T-helper 1 cell (primary cell): ENCODE data around the gene CAND2.
"Not testable (repeated sequence)": the region's sequence is repeated elsewhere in the genome, so short reads cannot be mapped to it uniquely, and the experiment has no call there.

ENCODE experiments used
- DNase-seq, 5 donors: peaks; one replicate each; pipeline ENCODE4 v3.0.0-alpha.2; 2012 to 2020

Gene CAND2

DNA sequence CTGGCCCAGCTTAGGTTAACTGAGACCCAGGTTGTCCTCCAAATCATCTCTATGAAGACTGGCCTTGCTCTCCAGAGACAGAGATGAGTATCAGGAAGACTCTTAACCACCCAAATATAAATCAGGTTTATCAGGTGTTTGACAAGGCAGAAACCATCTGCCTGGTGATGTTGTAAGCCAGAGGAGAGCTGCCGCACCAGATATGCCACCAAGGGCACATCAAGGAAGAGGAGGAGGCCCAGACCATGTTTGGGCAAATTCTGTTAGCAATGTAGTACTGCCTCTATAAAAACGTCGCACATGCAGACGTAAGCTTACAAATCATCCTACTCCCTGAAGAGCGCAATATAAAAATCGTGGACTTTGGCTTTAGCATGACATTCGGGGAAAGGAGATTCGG lies 65.9 kb downstream of the CAND2 start:
- no peak for DNase-seq

DNA sequence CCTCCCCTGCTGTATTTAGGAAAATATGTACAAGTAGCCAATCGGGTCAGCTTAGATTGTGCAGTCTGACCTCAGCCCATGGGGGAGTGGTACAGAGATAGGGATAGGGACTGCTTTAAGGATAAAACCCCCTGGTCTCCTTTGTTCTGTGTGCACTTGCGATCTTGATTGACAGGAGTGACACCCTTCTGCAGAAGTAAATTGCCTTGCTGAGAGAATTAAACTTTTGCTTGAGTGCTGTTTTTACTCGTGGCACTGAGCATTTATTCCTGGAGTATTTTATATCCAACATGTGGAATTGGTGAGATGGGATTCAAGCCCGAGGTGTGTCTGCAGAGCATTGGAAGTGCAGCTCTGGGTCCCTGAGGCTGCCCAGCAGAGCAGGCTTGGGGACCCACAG lies 68.8 kb downstream of the CAND2 start:
- DNase-seq = no peak

GRCh38 chr3:12866836-12867235 lies 70.4 kb downstream of the CAND2 start:
- no peak for DNase-seq

DNA sequence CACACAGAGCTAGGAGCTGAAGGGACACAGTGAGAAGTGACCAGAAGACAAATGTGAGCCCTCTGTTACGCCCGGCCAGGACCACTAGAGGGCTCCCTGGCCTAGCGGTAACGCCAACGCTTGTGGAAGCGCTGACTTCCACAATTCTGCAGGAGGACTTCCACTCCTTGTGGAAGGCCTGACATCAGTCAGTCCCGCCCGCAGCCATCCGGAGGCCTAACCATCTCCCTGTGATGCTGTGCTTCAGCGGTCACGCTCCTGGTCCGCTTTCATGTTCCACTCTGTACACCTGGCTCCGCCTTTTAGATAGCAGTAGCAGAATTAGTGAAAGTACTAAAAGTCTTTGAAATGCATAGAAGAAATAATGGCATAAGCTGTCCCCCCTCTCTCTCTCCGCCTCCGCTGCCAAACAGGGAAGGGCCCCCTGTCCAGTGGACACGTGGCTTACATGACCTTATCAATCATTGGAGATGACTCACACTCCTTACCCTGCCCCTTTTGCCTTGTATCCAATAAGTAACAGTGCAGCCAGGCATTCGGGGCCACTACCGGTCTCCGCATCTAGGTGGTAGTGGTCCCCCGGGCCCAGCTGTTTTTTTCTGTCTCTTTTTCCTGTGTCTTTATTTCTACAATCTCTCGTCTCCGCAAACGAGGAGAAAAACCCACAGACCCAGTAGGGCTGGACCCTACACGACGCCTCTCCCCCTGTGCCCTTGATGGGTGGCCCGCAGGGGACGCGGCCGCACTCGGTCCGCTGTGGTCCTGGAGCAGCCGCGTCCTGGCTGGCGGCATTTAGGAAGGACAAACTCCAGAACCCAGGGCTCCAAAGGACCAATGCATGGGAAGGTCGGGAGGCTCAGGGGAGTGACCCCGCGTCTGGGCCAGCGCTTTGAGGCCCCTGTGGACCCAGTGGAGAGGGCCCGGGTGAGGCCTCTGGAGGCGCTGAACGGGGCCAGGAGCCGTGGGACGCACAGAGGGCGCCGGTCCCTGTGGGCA lies 71.9 kb downstream of the CAND2 start:
- peak in 4 of 5 donors; percentile 35 to 57 (median 41) for DNase-seq

GRCh38 chr3:12869035-12869621 lies 72.6 kb downstream of the CAND2 start:
- DNase-seq = no peak

- peak in 1 of 5 donors; percentile 11 for DNase-seq
Observed at GRCh38 chr3:12870942-12871341, 74.5 kb downstream of the CAND2 start.

DNA sequence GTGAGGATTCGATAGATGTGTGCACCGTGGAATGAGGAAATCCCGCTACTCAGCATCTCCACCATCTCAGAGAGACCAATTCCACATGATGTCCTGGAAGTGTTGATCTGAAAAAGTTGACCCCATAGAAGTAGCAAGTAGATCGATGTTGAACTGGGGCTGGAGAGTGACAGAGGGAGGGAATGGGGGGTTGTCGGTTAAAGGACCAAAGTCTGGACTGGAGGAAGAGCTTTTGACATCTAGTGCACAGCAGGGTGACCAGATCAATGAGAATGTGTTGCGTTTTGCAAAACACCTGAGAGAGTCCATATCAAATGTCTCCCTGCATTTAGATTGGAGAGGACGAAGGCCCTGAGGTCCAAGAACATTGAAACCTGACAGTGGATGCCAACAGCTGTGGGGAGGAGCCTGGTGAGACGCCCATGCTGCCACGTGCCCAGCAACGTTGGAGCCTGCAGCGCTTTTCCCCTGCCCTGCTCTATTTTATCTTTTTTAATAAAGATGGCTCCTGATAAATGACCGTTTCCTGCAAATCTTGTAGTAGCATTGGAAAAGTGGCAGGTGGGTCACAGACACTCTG lies 75.0 kb downstream of the CAND2 start:
- no peak for DNase-seq

DNA sequence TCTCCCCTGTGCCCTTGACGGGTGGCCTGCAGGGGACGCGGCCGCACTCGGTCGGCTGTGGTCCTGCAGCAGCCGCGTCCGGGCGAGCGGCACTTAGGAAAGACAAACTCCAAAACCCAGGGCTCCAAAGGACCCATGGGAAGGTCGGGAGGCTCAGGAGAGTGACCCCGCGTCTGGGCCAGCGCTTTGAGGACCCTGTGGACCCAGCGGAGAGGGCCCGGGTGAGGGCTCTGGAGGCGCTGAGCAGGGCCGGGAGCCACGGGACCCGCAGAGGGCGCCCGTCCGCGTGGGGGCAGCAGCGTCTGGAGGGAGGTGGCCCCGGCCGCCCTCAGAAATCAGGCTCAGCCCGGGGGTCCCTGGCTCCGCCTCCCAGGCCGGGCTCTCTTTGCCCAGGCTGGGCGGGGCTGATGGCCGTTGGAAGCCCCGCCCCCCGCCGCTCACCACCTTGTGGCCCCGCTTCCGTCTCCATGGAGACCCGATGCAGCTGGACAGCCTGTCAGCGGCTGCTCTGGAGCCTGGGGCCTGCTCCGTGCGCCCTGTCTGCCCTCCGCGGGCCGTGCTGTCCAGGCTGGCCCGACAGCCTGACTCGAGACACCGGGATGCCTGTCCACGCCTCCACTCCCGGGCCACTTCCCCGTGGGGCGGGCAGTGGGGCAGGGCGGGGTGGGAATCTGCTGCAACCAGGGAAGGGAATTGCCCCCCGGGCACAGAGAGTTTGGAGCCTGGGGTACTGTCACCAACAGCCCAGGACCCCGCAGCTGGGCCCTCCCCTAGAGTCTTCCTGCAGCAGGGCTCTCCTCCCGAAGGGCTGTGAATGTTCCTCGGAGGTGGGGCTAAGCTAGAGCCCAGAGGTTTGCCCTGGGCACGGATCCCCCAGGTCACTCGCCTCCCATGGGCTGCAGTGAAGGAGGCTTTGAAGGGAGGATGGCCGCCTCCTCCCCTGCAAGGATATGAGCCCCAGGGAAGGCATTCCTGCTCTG lies 79.7 kb downstream of the CAND2 start:
- no peak for DNase-seq

DNA sequence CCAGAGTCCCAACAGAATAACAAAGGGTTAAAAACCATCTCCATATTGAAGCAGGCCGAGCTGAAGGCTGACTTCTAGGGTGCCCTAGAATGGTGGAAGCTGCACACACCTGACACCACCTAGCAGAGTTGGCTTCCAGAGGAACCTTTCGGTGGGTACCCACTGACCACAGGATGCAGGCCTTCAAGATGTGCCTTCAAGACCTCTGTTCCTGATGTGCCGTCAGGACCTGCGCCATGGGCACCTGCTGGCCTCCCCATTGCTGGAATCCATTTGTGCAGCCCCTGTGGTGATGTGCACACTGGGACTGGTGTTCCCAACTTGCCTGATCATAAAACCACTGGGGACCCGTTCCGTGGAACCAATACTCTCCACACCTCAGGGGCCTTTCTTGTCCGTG lies 80.6 kb downstream of the CAND2 start:
- DNase-seq = no peak

- DNase-seq = no peak
Observed at GRCh38 chr3:12878141-12878574, 81.7 kb downstream of the CAND2 start.

GRCh38 chr3:12878758-12879157 lies 82.3 kb downstream of the CAND2 start:
- not testable (repeated sequence) for DNase-seq

- DNase-seq = no peak
Observed at GRCh38 chr3:12879191-12879815, 82.8 kb downstream of the CAND2 start.

- not testable (repeated sequence) for DNase-seq
Observed at GRCh38 chr3:12881858-12882257, 85.4 kb downstream of the CAND2 start.

- DNase-seq = no peak
Observed at GRCh38 chr3:12882336-12883310, 86.1 kb downstream of the CAND2 start.

GRCh38 chr3:12884186-12884680 lies 87.8 kb downstream of the CAND2 start:
- DNase-seq = no peak
